Loucy (cell line): ENCODE measurements around the gene RASGRP2.

ENCODE experiments used
- H2AFZ ChIP-seq: fragments of 200-600 bp; sonication (generic); 2 replicates; pipeline ENCODE4 v1.6.0; 2016; ENCODE audit warnings: antibody characterized with exemption, mild to moderate bottlenecking, low read length, moderate library complexity
- H3F3A ChIP-seq: fragments of 200-600 bp; 2 replicates; pipeline ENCODE4 v1.6.0; 2016; ENCODE audit warnings: antibody characterized with exemption, low read depth, mild to moderate bottlenecking
- H3K27me3 ChIP-seq: fragments of 200-600 bp; sonication (generic); 2 replicates; pipeline ENCODE4 v1.6.1; 2014; ENCODE audit warnings: low read length, mild to moderate bottlenecking; ENCODE audit not compliant: insufficient read depth, poor library complexity, severe bottlenecking
- H3K36me3 ChIP-seq: fragments of 200-600 bp; sonication (generic); 2 replicates; pipeline ENCODE4 v1.6.1; 2016; ENCODE audit warnings: low read length; ENCODE audit not compliant: insufficient read depth
- H3K4me1 ChIP-seq: fragments of 200-600 bp; sonication (generic); 2 replicates; pipeline ENCODE4 v1.5.1; 2014; ENCODE audit warnings: low read length, mild to moderate bottlenecking; ENCODE audit not compliant: insufficient read depth, poor library complexity, severe bottlenecking
- H3K4me2 ChIP-seq: fragments of 200-600 bp; sonication (generic); 2 replicates; pipeline ENCODE4 v1.6.0; 2014; ENCODE audit warnings: antibody characterized with exemption, low read length, low read depth, mild to moderate bottlenecking; ENCODE audit not compliant: poor library complexity, severe bottlenecking
- H3K4me3 ChIP-seq: fragments of 200-600 bp; sonication (generic); 2 replicates; pipeline ENCODE4 v1.5.1; 2014; ENCODE audit warnings: low read length, mild to moderate bottlenecking, mixed read lengths; ENCODE audit not compliant: poor library complexity, severe bottlenecking
- H3K79me2 ChIP-seq: fragments of 200-600 bp; sonication (generic); 2 replicates; pipeline ENCODE4 v1.6.1; 2014; ENCODE audit warnings: low read length; ENCODE audit not compliant: insufficient read depth
- H3K9ac ChIP-seq: fragments of 200-600 bp; sonication (generic); 2 replicates; pipeline ENCODE4 v1.6.0; 2014; ENCODE audit warnings: mild to moderate bottlenecking, low read depth, low read length, moderate library complexity; ENCODE audit not compliant: poor library complexity, severe bottlenecking
- H3K9me2 ChIP-seq: fragments of 200-600 bp; sonication (generic); replicated peaks from 2 replicates; pipeline ENCODE4 v1.6.1; 2016; ENCODE audit warnings: low read depth, low read length, mixed read lengths
- H3K9me3 ChIP-seq: fragments of 200-600 bp; sonication (generic); 2 replicates; pipeline ENCODE4 v1.6.1; 2014; ENCODE audit warnings: mild to moderate bottlenecking, antibody characterized with exemption, low read length, low read depth; ENCODE audit not compliant: insufficient read depth
- H4K20me1 ChIP-seq: fragments of 200-600 bp; sonication (generic); 2 replicates; pipeline ENCODE4 v1.6.0; 2014; ENCODE audit warnings: antibody characterized with exemption, low read length, mild to moderate bottlenecking; ENCODE audit not compliant: insufficient read depth, poor library complexity, severe bottlenecking
- CTCF ChIP-seq: fragments of 200-600 bp; sonication (generic); conservative IDR thresholded peaks from 2 replicates; pipeline ENCODE4 v1.5.1; 2014; ENCODE audit warnings: mild to moderate bottlenecking, antibody characterized with exemption, low read length
- EZH2phosphoT487 ChIP-seq: fragments of 200-600 bp; IDR thresholded peaks from 2 replicates; pipeline ENCODE4 v1.6.1; 2018; ENCODE audit warnings: antibody characterized with exemption, mild to moderate bottlenecking, moderate library complexity, borderline replicate concordance

RASGRP2 gene

GRCh38 chr11:64698427-64698826 is 45.5 kb downstream of the RASGRP2 start:
- H3K36me3 ChIP-seq, result no peaks in the 10 kb centered on the region

GRCh38 chr11:64697663-64698375 is 46.1 kb downstream of the RASGRP2 start:
- no peaks in the 10 kb centered on the region for H3K27me3 ChIP-seq
- no peak overlapping the region for H2AFZ ChIP-seq
- no peaks in the 10 kb centered on the region for H3K36me3 ChIP-seq
- no peaks in the 10 kb centered on the region for H3K9me3 ChIP-seq
- H3K4me1 ChIP-seq, result peaks cover 13% of the 10 kb centered on the region
- no peak for TF ChIP-seq CTCF
- TF ChIP-seq EZH2phosphoT487, result no peak
- H3K79me2 ChIP-seq, result no peaks in the 10 kb centered on the region
- no peak overlapping the region for H3K4me3 ChIP-seq
- no peaks in the 10 kb centered on the region for H4K20me1 ChIP-seq
- no peak overlapping the region for H3K4me2 ChIP-seq
- no peak overlapping the region for H3K9ac ChIP-seq
- no peaks in the 10 kb centered on the region for H3K9me2 ChIP-seq
- H3F3A ChIP-seq, result no peaks in the 10 kb centered on the region

More at GRCh38 chr11:64698427-64698826, 45.5 kb downstream of the RASGRP2 start:
- H3K4me3 ChIP-seq, result no peak overlapping the region
- no peak overlapping the region for H2AFZ ChIP-seq
- no peaks in the 10 kb centered on the region for H4K20me1 ChIP-seq
- H3K4me2 ChIP-seq, result no peak overlapping the region
- H3K9me2 ChIP-seq, result no peaks in the 10 kb centered on the region
- H3K79me2 ChIP-seq, result no peaks in the 10 kb centered on the region
- peaks cover 13% of the 10 kb centered on the region for H3K4me1 ChIP-seq
- H3K27me3 ChIP-seq, result no peaks in the 10 kb centered on the region
- no peak overlapping the region for H3K9ac ChIP-seq
- TF ChIP-seq CTCF, result no peak
- TF ChIP-seq EZH2phosphoT487, result no peak
- no peaks in the 10 kb centered on the region for H3F3A ChIP-seq
- no peaks in the 10 kb centered on the region for H3K9me3 ChIP-seq

GRCh38 chr11:64696045-64696444 is 47.9 kb downstream of the RASGRP2 start:
- no peaks in the 10 kb centered on the region for H3F3A ChIP-seq
- no peak overlapping the region for H2AFZ ChIP-seq
- peaks cover 13% of the 10 kb centered on the region for H3K4me1 ChIP-seq
- H3K4me3 ChIP-seq, result no peak overlapping the region
- TF ChIP-seq CTCF, result no peak
- no peak for TF ChIP-seq EZH2phosphoT487
- no peaks in the 10 kb centered on the region for H3K36me3 ChIP-seq
- H3K9ac ChIP-seq, result no peak overlapping the region
- no peaks in the 10 kb centered on the region for H3K9me3 ChIP-seq
- no peaks in the 10 kb centered on the region for H3K9me2 ChIP-seq
- H3K27me3 ChIP-seq, result no peaks in the 10 kb centered on the region
- H4K20me1 ChIP-seq, result no peaks in the 10 kb centered on the region
- H3K79me2 ChIP-seq, result no peaks in the 10 kb centered on the region
- no peak overlapping the region for H3K4me2 ChIP-seq
